Effector CD8-positive, alpha-beta T cell (primary cell): ENCODE measurements around the gene EYA3.

Experiments
- DNase-seq: peaks from one replicate; lab custom pipeline; 2025; lab: John Stamatoyannopoulos, UW
- total RNA-seq, 4 experiments: gene quantifications; one replicate each; lab custom pipeline; 2026; lab: John Stamatoyannopoulos, UW

EYA3 gene, protein sequence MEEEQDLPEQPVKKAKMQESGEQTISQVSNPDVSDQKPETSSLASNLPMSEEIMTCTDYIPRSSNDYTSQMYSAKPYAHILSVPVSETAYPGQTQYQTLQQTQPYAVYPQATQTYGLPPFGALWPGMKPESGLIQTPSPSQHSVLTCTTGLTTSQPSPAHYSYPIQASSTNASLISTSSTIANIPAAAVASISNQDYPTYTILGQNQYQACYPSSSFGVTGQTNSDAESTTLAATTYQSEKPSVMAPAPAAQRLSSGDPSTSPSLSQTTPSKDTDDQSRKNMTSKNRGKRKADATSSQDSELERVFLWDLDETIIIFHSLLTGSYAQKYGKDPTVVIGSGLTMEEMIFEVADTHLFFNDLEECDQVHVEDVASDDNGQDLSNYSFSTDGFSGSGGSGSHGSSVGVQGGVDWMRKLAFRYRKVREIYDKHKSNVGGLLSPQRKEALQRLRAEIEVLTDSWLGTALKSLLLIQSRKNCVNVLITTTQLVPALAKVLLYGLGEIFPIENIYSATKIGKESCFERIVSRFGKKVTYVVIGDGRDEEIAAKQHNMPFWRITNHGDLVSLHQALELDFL
- 45.5 to 50.3 (median 49.4) reads per million in 4 experiments for total RNA-seq

DNA sequence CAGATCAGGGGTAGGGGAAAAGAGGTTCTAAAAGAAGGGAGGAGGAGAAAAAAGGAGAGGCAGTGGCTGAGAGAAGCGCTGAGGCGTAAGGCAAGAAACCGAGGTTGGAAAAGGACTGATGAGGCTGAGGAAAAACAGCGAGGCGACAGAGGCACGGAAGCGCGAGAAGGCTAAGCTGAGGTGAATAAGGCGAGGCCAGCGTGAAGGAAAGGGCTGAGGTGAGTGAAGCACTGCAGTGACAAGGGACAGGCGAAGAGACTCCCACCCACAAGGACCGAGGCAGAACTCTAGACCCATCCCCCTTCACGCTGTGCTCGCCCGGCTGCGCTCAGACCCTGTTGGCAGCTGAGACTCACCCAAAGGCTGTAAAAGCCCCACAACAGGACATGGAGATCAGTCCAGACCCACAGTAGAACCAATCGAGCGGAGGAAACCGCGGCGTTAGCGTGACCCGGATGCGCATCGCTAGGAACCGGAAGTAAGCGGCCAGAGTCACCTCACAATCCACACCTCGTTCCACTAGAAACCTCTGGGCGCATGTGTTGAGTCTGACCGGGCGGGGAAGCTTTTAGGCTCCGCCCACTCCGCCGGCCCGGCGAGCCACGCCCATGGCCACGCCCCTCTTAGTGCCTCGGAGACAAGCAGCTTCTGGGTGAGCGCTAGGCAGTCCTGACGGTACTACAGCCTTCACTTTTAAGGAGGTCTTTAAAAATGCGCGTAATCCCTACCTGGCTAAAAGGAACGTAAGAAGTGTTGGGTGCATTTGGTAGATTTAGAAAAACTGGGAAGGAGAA lies at the start of gene EYA3:
EYA3 (minus strand) TSS at position 443 of the 794 bp plus-strand sequence. CDS start 30,584 bp downstream, outside the sequence.
- DNase-seq: peak; percentile 97

DNA sequence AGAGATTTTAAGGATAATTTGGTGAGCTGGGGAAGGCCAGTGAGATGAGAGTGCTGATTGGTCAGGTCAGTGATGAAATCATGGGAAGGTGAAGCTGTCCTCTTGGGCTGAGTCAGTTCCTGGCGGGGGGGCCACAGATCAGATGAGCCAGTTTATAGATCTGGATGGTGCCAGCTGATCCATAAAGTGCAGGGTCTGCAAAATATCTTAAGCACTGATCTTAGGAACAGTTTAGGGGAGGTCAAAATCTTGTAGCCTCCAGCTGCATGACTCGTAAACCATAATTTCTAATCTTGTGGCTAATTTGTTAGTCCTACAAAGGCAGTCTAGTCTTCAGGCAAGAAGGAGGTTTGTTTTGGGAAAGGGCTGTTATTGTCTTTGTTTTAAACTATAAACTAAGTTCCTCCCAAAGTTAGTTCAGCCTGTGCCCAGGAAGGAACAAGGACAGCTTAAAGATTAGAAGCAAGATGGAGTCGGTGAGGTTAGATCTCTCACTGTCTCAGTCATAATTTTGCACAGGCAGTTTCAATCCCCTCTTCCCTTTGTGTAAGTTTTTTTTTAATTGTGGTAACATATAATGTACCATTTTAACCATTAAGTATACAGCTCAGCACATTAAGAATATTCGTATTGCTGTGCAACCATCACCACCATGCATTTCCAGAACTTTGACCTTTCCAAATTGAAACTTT lies 48.7 kb upstream of the EYA3 start:
- no peak for DNase-seq

DNA sequence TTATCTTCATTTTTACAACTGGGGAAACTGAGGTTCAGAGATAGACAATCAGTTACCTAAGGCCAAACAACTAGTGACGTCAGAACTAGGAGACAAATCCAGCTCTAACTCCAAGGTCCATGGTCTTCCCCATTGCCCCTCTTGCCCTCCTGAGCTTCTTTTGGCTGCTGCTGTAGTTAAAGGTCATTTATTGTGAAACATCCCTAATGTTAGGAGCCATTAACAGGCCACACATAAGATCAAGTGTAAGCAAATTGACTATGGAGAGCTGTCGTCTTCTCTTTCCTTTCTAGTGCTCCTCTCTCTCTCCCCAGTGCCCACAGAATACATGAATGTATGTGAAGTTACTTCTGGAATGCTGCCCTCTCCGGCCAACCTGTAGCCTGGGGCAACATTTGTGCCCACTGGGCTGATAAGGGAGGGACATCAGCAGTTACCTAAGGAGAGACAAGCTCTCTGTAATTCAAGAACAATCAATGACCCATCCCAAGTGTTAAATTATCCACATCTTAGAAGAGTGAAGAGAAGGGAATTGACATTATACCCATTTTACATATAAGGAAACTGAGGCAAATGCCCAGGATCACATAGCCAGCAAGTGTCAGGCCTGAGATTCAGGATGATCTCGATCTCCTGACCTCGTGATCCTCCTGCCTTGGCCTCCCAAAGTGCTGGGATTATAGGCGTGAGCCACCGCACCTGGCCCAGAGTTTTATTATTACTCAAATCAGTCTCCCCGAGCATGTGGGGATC lies 47.9 kb upstream of the EYA3 start:
- DNase-seq: no peak

DNA sequence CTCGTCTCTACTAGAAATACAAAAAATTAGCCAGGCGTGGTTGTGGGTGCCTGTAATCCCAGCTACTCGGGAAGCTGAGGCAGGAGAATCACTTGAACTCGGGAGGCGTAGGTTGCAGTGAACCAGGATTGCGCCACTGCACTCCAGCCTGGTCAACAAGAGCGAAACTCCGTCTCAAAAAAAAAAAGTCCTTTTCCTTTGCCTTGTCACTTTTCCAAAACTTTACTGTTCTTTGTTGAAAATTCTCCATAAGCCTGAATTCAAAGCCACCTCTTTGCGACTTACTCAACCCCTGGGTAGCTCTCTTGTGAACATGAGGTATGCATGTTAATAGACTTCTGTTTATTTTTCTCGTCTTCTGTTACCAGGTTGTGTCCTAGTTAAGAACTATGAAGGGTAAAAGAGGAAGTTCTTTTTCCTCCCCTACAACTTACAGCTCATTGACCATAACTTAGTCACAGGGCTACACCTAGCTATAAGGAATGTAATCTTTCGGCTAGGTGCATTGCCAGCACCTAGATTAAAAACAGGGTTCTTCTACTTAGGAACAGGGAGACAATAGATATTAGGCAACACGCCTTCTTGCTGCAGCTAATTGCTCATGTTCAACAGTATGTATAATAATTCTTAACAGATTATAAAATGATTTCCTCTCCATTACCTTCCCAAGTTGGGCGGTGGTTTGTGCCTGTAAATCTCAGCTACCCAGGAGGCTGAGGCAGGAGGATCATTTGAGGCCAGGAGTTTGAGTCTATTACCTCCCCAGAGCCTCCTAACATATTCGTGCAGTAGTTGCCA lies 47.2 kb upstream of the EYA3 start:
- DNase-seq: no peak

DNA sequence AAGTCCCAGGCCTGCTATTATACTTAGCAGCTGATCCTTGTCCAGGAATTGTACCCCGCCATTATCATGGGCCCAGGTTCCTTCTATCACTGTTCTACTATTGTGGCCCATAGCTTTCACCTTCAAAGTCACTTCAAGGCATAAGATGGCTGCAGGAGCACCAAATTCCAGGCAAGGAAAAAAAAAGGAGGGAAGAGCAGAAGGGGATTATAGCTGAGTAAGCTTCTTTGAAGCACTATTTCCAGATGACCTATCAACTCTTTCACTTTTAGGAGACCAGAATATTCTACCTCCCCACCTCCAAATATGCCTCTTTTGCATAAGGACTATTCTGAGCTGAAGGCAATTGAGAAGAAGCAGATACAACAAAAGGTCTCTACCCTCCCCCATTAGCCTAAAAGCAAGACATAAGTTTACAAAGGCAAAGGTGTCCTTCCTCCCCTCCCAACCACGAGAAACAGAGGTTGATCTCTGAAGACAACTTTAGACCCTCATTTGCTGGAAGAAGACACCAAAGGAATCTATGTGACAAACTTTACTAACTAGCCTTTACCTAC lies 46.3 kb upstream of the EYA3 start:
- DNase-seq: no peak

DNA sequence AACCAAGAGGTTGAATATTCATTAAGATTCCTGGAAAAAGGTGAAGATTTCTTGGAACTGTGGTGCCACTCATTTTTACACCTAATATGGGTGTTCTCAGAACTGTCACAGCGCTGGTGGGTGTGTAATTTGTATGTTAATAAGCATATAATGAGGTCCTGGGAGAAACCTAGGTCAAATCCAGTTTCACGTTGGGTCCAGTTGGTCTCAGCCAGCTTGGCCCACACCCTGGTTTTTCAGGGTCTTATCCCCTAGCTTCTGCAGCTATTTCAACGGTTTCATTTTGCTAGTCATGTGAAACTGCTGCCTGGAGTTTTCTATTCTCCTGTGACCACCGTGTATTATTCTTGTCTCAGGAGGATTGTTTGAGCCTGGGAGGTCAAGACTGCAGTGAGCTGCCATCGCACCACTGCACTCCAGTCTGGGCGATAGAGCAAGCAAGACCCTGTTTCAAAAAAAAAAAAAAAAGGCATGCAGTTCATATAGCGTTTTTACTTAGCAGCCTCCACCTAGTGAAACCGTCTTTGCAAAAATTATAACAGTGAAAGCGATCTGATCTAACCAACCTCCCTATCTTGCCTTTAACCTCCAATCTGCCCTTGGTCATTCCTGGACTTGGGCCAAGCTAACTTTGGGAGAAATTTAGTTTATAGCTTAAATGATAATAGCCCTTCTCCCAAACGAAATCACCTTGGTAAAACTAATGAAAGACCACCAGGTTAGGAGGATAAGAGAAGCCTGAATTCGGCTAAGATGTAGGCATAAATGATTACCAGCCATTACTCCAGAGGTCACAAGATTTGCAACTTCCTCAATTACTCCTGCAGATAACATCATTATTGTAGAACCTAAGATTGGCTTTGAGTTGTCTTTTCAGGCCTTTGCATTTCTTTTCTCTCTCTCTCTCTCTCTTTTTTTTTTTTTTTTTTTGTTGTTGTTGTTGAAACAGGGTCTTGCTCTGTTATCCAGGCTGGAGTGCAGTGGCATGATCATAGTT lies 44.1 kb upstream of the EYA3 start:
- no peak for DNase-seq

DNA sequence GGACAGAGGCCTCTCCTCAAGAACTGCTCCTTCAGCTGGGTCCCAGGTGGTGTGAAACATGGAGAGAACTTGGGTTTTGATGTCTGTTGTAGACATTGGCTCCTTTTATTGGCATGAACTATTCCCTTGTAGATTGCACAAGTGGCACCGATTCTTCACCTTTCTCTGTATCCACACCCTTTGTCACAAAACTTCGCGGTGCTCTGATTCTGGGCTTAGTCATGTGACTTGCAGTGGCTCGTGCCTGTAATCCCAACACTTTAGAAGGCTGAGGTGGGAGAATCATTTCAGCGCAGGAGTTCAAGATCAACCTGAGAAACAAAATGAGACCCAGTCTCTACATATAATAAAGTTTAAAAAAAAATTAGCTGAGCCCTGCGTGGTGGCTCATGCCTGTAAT lies 42.5 kb upstream of the EYA3 start:
- DNase-seq: no peak

DNA sequence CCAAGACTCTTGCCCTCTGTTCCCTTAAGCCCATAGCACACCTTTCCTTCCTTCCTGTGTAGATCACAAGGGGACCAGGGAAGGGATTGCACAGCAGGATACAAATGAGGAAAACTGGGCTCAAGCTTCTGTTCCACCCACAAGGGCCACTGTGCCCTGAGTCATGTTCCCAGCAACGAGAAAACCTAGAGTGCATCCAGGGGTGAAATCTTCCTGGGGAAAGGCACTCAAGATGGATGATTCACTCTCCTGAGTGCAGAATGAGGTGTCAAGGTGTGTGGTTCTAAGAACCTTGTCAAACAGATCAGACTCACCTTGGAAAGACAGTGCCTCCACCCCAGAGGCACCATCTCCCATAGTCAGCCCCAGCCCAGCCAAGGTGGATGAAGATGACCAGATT lies 40.7 kb upstream of the EYA3 start:
- no peak for DNase-seq

DNA sequence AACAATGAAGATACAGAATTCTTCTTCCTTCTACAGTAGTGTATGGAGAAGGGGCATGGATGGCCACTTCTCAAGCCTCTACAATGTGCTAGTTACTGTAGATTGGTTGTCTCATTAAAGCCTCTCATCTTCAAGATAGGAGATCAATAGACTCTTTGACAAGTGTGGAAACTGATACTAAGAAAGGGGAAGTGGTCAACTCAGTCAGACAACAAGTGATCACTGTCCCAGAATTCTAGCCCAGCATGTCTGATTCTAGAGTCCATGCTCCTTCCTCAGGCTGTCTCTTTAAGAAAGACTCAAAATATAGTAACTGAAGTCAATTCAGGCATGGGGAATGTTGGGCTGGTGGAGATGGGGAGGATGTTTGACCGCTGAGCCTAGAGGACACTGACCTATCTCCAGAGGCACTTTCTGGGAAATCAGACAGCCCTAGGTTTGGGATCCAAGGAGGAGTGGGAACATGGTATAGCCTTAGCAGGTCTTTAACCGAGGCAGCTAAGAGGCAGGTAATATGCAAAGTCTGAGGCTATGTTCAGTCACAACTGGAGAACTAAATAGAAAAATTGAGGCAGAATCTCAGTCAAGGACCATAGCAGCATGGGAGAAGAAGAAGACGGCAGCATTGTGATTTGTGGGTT lies 39.3 kb upstream of the EYA3 start:
- no peak for DNase-seq

DNA sequence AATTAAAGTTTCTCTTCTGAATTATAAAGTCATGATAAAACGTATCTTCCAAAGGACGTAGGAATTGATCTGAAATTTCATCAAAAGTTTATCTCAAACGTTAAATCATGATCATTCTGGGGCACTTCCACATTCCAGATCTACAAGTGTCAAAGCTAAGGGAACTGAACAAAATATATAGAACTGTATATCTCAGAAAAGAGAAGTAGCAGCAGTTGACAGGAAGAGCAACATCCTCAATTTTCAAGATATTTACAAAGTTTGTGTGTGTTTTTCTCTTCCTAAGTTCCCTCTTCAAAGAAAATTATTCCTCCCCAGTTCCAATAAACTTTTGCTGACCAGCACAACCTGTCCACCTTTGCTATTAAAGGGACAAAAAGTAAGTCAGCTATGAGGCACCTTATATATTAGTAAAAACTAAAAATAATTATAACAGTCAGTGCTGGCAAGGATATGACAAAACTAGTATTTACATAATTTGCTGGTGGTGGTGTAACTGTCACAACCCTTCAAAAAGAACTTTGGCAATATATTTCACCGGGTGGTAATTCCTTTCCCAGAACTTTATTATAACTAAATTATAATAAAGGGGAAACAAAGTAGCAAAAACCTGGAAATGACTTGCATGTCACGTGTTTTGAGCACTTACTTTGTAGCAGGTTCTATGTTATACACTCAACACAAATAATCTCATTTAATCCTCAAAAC lies 38.5 kb upstream of the EYA3 start:
- no peak for DNase-seq

DNA sequence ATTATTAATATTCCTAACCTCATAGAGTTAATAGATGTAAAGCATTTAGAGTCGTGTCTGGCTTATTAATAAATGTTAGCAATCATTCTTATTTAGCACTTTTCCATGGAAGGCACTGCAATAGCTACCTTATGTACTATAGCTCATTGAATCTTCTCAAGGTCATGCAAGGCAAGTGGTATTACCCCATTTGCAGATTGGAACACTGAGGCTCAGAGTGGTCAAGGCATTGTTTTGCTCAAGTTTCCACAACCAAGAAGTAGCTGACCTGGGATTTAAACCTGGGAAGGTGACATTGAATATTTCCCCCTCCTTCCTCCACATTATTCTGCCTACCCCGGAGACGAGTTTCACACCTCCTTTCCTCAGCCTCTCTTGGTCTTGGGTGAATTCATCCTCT lies 37.8 kb upstream of the EYA3 start:
- DNase-seq: no peak

DNA sequence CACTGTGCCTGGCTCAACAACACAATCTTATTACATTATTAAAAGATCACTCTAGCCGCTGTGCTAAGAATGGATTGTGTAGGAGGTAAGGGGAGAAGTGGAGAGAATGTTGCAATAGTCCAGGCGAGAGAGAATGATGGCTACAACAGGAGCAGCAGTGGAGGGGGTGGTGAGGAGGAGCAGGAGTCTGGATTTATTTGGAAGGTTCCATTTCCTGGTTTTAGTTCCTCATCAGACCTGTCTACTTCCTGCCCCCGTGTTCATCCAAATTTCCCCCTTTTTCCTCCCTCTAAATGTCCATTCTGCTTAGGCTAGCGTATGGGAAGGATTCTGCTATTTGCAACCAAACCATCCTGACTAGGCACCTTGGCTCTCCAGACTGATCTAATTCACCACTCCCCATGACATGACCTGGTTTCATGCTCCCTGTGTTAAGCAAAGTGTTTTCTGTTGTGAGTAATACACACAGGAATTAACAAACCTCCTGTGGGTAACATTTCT lies 35.1 kb upstream of the EYA3 start:
- DNase-seq: no peak

DNA sequence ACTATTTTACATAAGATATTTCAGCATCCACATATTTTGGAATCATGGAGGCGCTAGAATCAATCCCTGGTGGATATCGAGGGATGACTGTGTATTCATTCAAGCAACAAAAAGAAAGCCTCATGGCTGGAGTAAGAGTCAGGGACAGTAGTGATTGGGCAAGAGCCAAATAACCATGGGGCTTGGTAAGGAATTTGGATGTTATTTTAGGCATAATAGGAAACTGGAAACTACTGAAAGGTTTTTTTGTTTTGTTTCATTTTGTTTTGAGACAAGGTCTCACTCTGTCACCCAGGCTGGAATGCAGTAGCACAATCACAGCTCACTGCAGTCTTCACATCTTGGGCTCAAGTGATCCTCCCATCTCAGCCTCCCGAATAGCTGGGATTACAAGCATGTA lies 33.8 kb upstream of the EYA3 start:
- DNase-seq: no peak

DNA sequence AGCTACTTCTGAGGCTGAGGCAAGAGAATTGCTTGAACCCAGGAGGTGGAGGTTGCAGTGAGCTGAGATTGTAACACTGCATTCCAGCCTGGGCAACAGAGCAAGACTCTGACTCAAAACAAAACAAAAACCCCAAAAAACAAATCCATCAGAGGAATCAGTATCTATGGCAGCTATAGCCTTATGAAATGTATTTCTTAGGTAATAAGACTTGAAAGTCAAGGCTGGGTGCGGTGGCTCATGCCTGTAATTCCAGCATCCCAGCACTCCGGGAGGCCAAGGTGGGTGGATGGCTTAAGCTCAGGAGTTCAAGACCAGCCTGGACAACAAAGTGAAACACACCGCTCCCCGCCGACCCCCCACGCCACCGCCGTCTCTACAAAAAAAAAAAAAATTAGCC lies 31.1 kb upstream of the EYA3 start:
- no peak for DNase-seq

DNA sequence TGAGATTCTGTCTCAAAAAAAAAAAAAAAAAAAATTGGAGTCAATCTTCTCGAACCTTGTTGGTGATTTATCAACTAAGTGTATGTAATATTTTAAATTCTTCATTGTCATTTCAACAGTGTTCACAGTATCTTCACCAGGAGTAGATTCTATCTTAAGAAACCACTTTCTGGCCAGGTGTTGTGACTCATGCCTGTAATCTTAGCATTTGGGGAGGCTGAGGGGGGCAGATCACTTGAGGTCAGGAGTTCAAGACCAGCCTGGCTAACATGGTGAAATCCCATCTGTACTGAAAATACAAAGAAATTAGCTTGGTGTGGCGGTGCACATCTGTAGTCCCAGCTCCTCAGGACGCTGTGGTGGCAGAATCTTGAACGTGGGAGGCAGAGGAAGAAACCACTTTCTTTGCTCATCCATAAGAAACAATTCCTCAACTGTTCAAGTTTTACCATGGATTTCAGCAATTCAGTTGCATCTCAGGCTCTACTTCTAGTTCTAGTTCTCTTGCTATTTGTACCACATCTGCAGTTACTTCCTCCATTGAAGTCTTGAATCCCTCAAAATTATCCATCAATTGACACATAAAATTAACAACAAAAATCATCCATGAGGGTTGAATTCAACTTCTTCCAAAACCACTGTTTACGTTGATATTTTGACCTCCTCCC lies 30.4 kb upstream of the EYA3 start:
- DNase-seq: no peak

DNA sequence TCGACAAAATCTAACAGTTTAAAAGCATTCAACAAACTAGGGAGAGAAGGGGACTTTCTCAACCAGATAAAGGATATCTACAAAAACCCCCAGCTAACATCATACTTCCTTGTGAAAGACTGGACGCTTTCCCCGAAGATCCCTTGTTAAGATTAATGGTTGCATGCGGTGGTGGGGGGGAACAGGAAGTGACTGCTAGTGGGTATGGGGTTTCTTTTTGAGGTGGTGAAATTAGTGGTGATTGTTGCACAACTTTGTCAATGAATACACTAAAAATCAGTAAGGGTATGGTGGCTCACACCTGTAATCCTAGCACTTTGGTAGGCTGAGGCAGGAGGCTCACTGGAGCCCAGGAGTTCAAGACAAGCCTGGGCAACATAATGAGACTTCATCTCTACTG lies 26.9 kb upstream of the EYA3 start:
- no peak for DNase-seq

DNA sequence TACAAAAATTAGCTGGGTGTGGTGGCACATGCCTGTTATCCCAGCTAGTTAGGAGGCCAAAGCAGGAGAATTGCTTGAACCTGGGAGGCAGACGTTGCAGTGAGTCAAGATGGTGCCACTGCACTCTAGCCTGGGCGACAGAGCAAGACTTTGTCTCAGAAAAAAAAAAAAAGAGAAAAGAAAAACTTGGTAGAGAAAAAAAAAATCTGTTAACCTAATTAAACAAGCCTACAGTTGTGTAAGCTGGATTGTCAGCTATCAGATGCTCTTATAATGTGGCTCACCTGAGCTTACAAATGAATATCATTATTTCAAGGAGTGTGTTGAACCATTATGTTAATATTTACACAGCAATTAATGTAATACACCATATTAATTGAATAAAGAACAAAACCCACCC lies 26.4 kb upstream of the EYA3 start:
- DNase-seq: no peak
